ENCODE results near the gene FNTB. TPM values are rescaled to one million over a fixed set of nuclear protein-coding genes. Genes with fewer than 3 reads are reported as not detected.

The FNTB gene
- total and polyA plus RNA-seq, 9 of the 15 experiments (the other 6 are each of a cell fraction or from before 2014, with no cell fraction given): 6.9 to 23.2 (median 12.2) TPM

GRCh38 chr14:64971491-64971942, 15.2 kb upstream of the FNTB start:
- intact Hi-C loops (cut with micrococcal nuclease) (no loop called here), in situ Hi-C loops (cut with MboI) (no loop called here)
- H3K9ac ChIP-seq (ENCODE audit: insufficient read depth in 1 of 2, low read depth in 2 of 2, low read length in 2 of 2): no peak overlapping the region; a peak in 1 of 4 replicates
- CTCF ChIA-PET (ENCODE audit: low intra/inter-chr PET ratio): no interaction called here
- peaks cover 4 to 25% of the 10 kb centered on the region in 2 experiments; a peak in 3 of 5 replicates for H3K27me3 ChIP-seq (ENCODE audit: control insufficient read depth in 2 of 2, insufficient read depth in 2 of 2, low read length in 2 of 2)
- H3K4me1 ChIP-seq (replicated peaks in 1 of 2; ENCODE audit: control insufficient read depth in 2 of 2, insufficient read depth in 2 of 2, low read length in 2 of 2): peaks cover 0 to 13% of the 10 kb centered on the region in 2 experiments; a peak in 2 of 5 replicates
- no peaks in the 10 kb centered on the region for H3K9me3 ChIP-seq (replicated peaks; ENCODE audit: control insufficient read depth, insufficient read depth, low read depth, low read length)
- no peaks in the 10 kb centered on the region; the same call in 1 of the 2 replicates for H4K20me1 ChIP-seq (replicated peaks; ENCODE audit: control insufficient read depth, insufficient read depth, low read length)
- no peak for FAIRE-seq
- POLR2A ChIA-PET: interaction anchor here (1.1 to 1.2 kb wide), 2 partner anchors 11 to 28 kb away, joined by 3 read pairs; no protein-coding TSS in a partner anchor
- no peak overlapping the region for H3K4me2 ChIP-seq (ENCODE audit: insufficient read depth, low read length)
- H2AFZ ChIP-seq (ENCODE audit: low read depth, low read length): no peak overlapping the region
- no TSS peak for BruUV-seq (replicated peaks)
- TF ChIP-seq ELF4 (CRISPR knock-in tag; IDR thresholded peaks at IDR 0.05) (no peak), MLX (CRISPR knock-in tag; conservative IDR thresholded peaks at IDR 0.05) (no peak), SRSF1 (IDR thresholded peaks at IDR 0.05; ENCODE audit: low read depth, low read length) (no peak)
- TF ChIP-seq, protein P1, sequence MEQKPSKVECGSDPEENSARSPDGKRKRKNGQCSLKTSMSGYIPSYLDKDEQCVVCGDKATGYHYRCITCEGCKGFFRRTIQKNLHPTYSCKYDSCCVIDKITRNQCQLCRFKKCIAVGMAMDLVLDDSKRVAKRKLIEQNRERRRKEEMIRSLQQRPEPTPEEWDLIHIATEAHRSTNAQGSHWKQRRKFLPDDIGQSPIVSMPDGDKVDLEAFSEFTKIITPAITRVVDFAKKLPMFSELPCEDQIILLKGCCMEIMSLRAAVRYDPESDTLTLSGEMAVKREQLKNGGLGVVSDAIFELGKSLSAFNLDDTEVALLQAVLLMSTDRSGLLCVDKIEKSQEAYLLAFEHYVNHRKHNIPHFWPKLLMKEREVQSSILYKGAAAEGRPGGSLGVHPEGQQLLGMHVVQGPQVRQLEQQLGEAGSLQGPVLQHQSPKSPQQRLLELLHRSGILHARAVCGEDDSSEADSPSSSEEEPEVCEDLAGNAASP (IDR thresholded peaks at IDR 0.05): no peak
- H3K36me3 ChIP-seq (ENCODE audit: control insufficient read depth, insufficient read depth, low read length): no peaks in the 10 kb centered on the region
- no peak overlapping the region for H3K4me3 ChIP-seq
- H3K79me2 ChIP-seq (ENCODE audit: control insufficient read depth, insufficient read depth, low read length): no peaks in the 10 kb centered on the region
- WGBS (ENCODE audit: insufficient coverage, low coverage, missing lambda C conversion rate): 16% methylated on average over 7 of the region's 31 CpGs
- no peak for ATAC-seq
- peak in 2 of 4 experiments; percentile 29 to 31 for DNase-seq (ENCODE audit: extremely low read depth in 1 of 4, low spot score in 3 of 4)
- no peak overlapping the region for H3K27ac ChIP-seq (ENCODE audit: extremely low read depth, low read depth, low read length)
- H3K9me1 ChIP-seq (ENCODE audit: control insufficient read depth, insufficient read depth, low read length): no peaks in the 10 kb centered on the region

Data from K562 (cell line).